B cell (primary cell): ENCODE measurements around the gene KLHDC8A. TPM values are rescaled to one million over a fixed set of nuclear protein-coding genes. Genes with fewer than 3 reads are reported as not detected.

Experiments used
- ATAC-seq: fragments of 200-7000 bp; cut with Tn5 transposase; one replicate; pipeline ENCODE4 v1.10.0; 2021; ENCODE audit warnings: low read depth, mild to moderate bottlenecking, moderate number of reproducible peaks, moderate library complexity
- CTCF ChIA-PET: fragments of 350-600 bp; sonication (Branson Sonifier 250); formaldehyde crosslinking; loops from one replicate; lab custom pipeline; 2021; ENCODE audit warnings: antibody characterized with exemption, inconsistent platforms; lab: Charles Lee
- POLR2A ChIA-PET: fragments of 350-600 bp; sonication (Branson Sonifier 250); formaldehyde crosslinking; loops from one replicate; lab custom pipeline; 2021; ENCODE audit warnings: antibody characterized with exemption; lab: Charles Lee
- DNase-seq: peaks from one replicate; pipeline ENCODE4 v3.0.0; 2013
- H2AFZ ChIP-seq: 2 replicates; pipeline ENCODE4 v1.6.1; 2012; ENCODE audit warnings: mild to moderate bottlenecking, low read depth, low read length; ENCODE audit not compliant: insufficient read depth, poor library complexity, severe bottlenecking
- H3K27ac ChIP-seq, 2 donors: 1 replicate in 1 of 2; 2 replicates in 1 of 2; pipeline ENCODE4 v1.5.1; 2012 to 2013; ENCODE audit warnings: low read length in 2 of 2, mild to moderate bottlenecking in 2 of 2, moderate library complexity in 1 of 2
- H3K27me3 ChIP-seq, 4 experiments: fragments of 200-600 bp in 1 of 4; sonication (generic) in 1 of 4; replicated peaks in 1 of 4; 1 replicate in 2 of 4; 2 replicates in 2 of 4; pipeline versions ENCODE4 v1.6.1 to v1.7.0; 2013 to 2016; ENCODE audit warnings: low read length in 3 of 4, mild to moderate bottlenecking in 2 of 4, mixed read lengths in 1 of 4, moderate library complexity in 1 of 4; ENCODE audit not compliant: insufficient read depth in 4 of 4, control insufficient read depth in 3 of 4; ENCODE audit errors: control extremely low read depth in 1 of 4
- H3K36me3 ChIP-seq, 2 experiments: replicated peaks in 1 of 2; 1 replicate in 1 of 2; 2 replicates in 1 of 2; pipeline versions ENCODE4 v1.6.1 to v1.7.1; 2013; ENCODE audit warnings: low read length in 1 of 2; ENCODE audit not compliant: insufficient read depth in 2 of 2, control insufficient read depth in 1 of 2; ENCODE audit errors: control extremely low read depth in 1 of 2, extremely low read depth in 1 of 2
- H3K4me1 ChIP-seq, 2 donors: fragments of 200-600 bp in 1 of 2; sonication (generic) in 1 of 2; 1 replicate in 1 of 2; 2 replicates in 1 of 2; pipeline versions ENCODE4 v1.5.1 to v1.6.1; 2013 to 2017; ENCODE audit warnings: low read length in 2 of 2; ENCODE audit not compliant: control insufficient read depth in 2 of 2, insufficient read depth in 2 of 2
- H3K4me2 ChIP-seq: replicated peaks from 2 replicates; pipeline ENCODE3; 2012; ENCODE audit warnings: mild to moderate bottlenecking, low read depth, low read length; ENCODE audit not compliant: poor library complexity, severe bottlenecking
- H3K4me3 ChIP-seq, 5 experiments: fragments of 200-600 bp in 1 of 5; sonication (generic) in 1 of 5; 1 replicate in 3 of 5; 2 replicates in 2 of 5; pipeline versions ENCODE4 v1.5.1 to v1.7.0; 2011 to 2016; ENCODE audit warnings: low read length in 4 of 5, mild to moderate bottlenecking in 4 of 5, low read depth in 2 of 5, control low read depth in 1 of 5, moderate library complexity in 1 of 5; ENCODE audit not compliant: insufficient read depth in 1 of 5; ENCODE audit errors: control extremely low read depth in 1 of 5, extremely low read depth in 1 of 5
- H3K79me2 ChIP-seq: fragments of 200-600 bp; sonication (generic); one replicate; pipeline ENCODE4 v1.6.0; 2016; ENCODE audit warnings: low read length; ENCODE audit not compliant: control insufficient read depth, insufficient read depth
- H3K9ac ChIP-seq: fragments of 200-600 bp; sonication (generic); 2 replicates; pipeline ENCODE4 v1.6.1; 2017; ENCODE audit warnings: mild to moderate bottlenecking, low read length, moderate library complexity
- H3K9me3 ChIP-seq, 3 donors: one replicate each; pipeline versions ENCODE4 v1.6.1 to v1.7.1; 2013; ENCODE audit warnings: low read length in 2 of 3; ENCODE audit not compliant: control insufficient read depth in 2 of 3, insufficient read depth in 1 of 3; ENCODE audit errors: control extremely low read depth in 1 of 3
- H4K20me1 ChIP-seq: 2 replicates; pipeline ENCODE4 v1.6.0; 2012; ENCODE audit warnings: mild to moderate bottlenecking, low read length; ENCODE audit not compliant: insufficient read depth, control insufficient read depth, poor library complexity, severe bottlenecking
- H3K27ac Mint-ChIP-seq: one replicate; pipeline ENCODE4 v1.8.0; 2021; ENCODE audit warnings: mixed read lengths
- H3K27me3 Mint-ChIP-seq: one replicate; pipeline ENCODE4 v1.8.0; 2021; ENCODE audit warnings: mixed read lengths
- H3K4me1 Mint-ChIP-seq: one replicate; pipeline ENCODE4 v1.8.0; 2021; ENCODE audit warnings: mixed read lengths
- H3K4me3 Mint-ChIP-seq: one replicate; pipeline ENCODE4 v1.8.0; 2021; ENCODE audit warnings: mixed read lengths
- H3K9me3 Mint-ChIP-seq: one replicate; pipeline ENCODE4 v1.8.0; 2022; ENCODE audit warnings: mixed read lengths; ENCODE audit not compliant: insufficient read depth
- EZH2 ChIP-seq: IDR thresholded peaks from 2 replicates; pipeline ENCODE4 v1.6.1; 2012; ENCODE audit warnings: borderline replicate concordance, low read depth, mild to moderate bottlenecking, moderate library complexity, low read length; ENCODE audit not compliant: insufficient read depth, poor library complexity, severe bottlenecking
- WGBS: methylation state at CpG from one replicate; pipeline ENCODE4 v1.1.5; 2013; ENCODE audit warnings: missing lambda C conversion rate; ENCODE audit not compliant: insufficient coverage; 5-methylcytosine and 5-hydroxymethylcytosine counted together
- intact Hi-C: fragments of 100-400 bp; cut with micrococcal nuclease; formaldehyde crosslinking; loops from one replicate; pipeline ENCODE4 v1.10.0; 2022
- polyA plus RNA-seq: library from polyadenylated mRNA; depleted of rRNA; stranded (reverse); fragments of >200 nt; gene quantifications from 2 replicates; pipeline ENCODE4 v1.2.3, GENCODE V29; 2012
- total RNA-seq, 2 donors: library from RNA; stranded (reverse); fragments of 120-200 nt in 1 of 2; gene quantifications; 1 replicate in 1 of 2; 2 replicates in 1 of 2; pipeline versions ENCODE4 v1.2.3 to v1.2.4, GENCODE V29; 2013 to 2022
- TF ChIP-seq, protein P1 (sequence below): fragments of 200-600 bp; IDR thresholded peaks from one replicate; pipeline ENCODE4 v1.8.0; 2022; ENCODE audit warnings: antibody characterized with exemption, mild to moderate bottlenecking

The KLHDC8A gene
- total and polyA plus RNA-seq, 2 donors (not counting 1 experiment from before 2014, with no cell fraction given), result 0.39 to 0.60 TPM

- Histone ChIP-seq H2AFZ (no peak overlapping the region), H3K4me3 (peak overlapping the region; percentile 65 to 98 (median 96)), H3K9me3 (no peaks in the 10 kb centered on the region), H3K79me2 (peaks cover 99% of the 10 kb centered on the region), H4K20me1 (peaks cover 73% of the 10 kb centered on the region), H3K36me3 (peaks cover 0 to 34% of the 10 kb centered on the region in 2 experiments), H3K27me3 (no peaks in the 10 kb centered on the region), H3K4me1 (peaks cover 57 to 59% of the 10 kb centered on the region in 2 donors), H3K27ac (peak overlapping the region in 1 of 2 donors; percentile 98), H3K9ac (peak overlapping the region; percentile 85), H3K4me2 (peak overlapping the region; percentile 96)
- intact Hi-C loops, result loop anchor here (5.0 to 10.0 kb wide), 2 partner anchors 92 to 315 kb away; partner anchors contain the start of genes ELK4 and TMCC2
- Mint-ChIP-seq H3K27me3 (no peaks in the 10 kb centered on the region), H3K4me1 (peaks cover 67% of the 10 kb centered on the region), H3K27ac (peak overlapping the region; percentile 95), H3K9me3 (no peaks in the 10 kb centered on the region), H3K4me3 (peak overlapping the region; percentile 97)
- ChIA-PET POLR2A (interaction anchor here (0.8 to 17.1 kb wide), 6 partner anchors 8 to 43 kb away, joined by 3 to 372 read pairs (median 6); no protein-coding TSS in a partner anchor), CTCF (interaction anchor here (0.6 to 56.6 kb wide), 6 partner anchors 6 to 392 kb away, joined by 3 to 2421 read pairs (median 4); partner anchors contain the start of gene NUAK2)
- TF ChIP-seq, protein P1, sequence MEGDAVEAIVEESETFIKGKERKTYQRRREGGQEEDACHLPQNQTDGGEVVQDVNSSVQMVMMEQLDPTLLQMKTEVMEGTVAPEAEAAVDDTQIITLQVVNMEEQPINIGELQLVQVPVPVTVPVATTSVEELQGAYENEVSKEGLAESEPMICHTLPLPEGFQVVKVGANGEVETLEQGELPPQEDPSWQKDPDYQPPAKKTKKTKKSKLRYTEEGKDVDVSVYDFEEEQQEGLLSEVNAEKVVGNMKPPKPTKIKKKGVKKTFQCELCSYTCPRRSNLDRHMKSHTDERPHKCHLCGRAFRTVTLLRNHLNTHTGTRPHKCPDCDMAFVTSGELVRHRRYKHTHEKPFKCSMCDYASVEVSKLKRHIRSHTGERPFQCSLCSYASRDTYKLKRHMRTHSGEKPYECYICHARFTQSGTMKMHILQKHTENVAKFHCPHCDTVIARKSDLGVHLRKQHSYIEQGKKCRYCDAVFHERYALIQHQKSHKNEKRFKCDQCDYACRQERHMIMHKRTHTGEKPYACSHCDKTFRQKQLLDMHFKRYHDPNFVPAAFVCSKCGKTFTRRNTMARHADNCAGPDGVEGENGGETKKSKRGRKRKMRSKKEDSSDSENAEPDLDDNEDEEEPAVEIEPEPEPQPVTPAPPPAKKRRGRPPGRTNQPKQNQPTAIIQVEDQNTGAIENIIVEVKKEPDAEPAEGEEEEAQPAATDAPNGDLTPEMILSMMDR, result no peak
- no peak for TF ChIP-seq EZH2
- peak; percentile 48 for DNase-seq
- ATAC-seq, result no peak
- 16% methylated on average over 6 of the region's 6 CpGs for WGBS
Observed at GRCh38 chr1:205319081-205320018, 37.4 kb downstream of the KLHDC8A start.
